IMR-90 (cell line): Measurements from ENCODE around the gene NUDT1.

Source experiments
- CTCF ChIP-seq: conservative IDR thresholded peaks from 2 replicates; pipeline ENCODE4 v1.5.1; 2012; ENCODE audit warnings: mild to moderate bottlenecking, low read depth, low read length, improper control_type of control experiment
- RAD21 ChIP-seq: IDR thresholded peaks from 2 replicates; pipeline ENCODE4 v1.6.1; 2012; ENCODE audit warnings: low read length, improper control_type of control experiment
- USF2 ChIP-seq: fragments of 150-350 bp; IDR thresholded peaks from 2 replicates; pipeline ENCODE4 v1.6.1; 2017; ENCODE audit warnings: mild to moderate bottlenecking, antibody characterized with exemption, low read length, low read depth

- TF ChIP-seq CTCF (no peak), RAD21 (no peak), USF2 (no peak)
Observed at GRCh38 chr7:2253525-2254244, 11.7 kb downstream of the NUDT1 start.
